ENCODE measurements around the gene PUS1. TPM values are rescaled to one million over a fixed set of nuclear protein-coding genes. Genes with fewer than 3 reads are reported as not detected.
A peak's percentile ranks its signal among the peaks of the same experiment; 100 is the strongest.

PUS1 gene
- total and polyA plus RNA-seq, 10 of the 15 experiments (the other 5 are each of a cell fraction or from before 2014, with no cell fraction given) = 1.3 to 74.2 (median 25.4) TPM

DNA sequence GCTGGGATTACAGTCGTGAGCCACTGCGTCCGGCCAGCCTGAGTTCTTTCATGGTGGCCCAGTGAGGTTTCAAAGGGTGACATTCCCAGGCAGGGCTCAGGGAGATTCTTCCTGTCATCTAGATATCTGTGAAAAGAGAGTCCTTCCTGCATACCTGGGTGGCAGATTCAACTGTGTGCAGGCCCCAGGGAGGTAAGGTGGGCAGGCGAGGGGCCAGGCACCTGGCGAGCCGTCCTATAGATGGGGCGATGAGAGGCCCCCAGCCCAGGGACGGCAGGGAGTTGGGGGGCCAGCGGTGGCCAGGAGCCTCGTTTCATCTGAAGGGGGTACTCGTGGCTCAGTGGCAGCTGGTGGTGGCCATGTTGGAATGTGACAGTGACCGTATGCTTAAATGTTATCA, 13.6 kb downstream of the PUS1 start:
- Histone ChIP-seq H3K36me3 (ENCODE audit: control insufficient read depth in 2 of 2, insufficient read depth in 2 of 2, low read length in 1 of 2) (peaks cover 6 to 16% of the 10 kb centered on the region in 2 experiments; a peak in 3 of 4 replicates), H3K4me1 (ENCODE audit: control insufficient read depth, insufficient read depth, low read length) (no peaks in the 10 kb centered on the region), H4K20me1 (ENCODE audit: control insufficient read depth, insufficient read depth) (no peaks in the 10 kb centered on the region), H3K4me2 (ENCODE audit: control insufficient read depth, insufficient read depth) (no peak overlapping the region), H2AFZ (ENCODE audit: control insufficient read depth, low read depth, low read length) (no peak overlapping the region), H3K4me3 (no peak overlapping the region), H3K79me2 (ENCODE audit: control insufficient read depth, insufficient read depth, low read length) (no peaks in the 10 kb centered on the region), H3K9ac (ENCODE audit: control insufficient read depth, insufficient read depth, low read length) (no peak overlapping the region), H3K27ac (ENCODE audit: control insufficient read depth, insufficient read depth) (no peak overlapping the region), H3K9me3 (replicated peaks; ENCODE audit: control insufficient read depth, insufficient read depth, low read length) (no peaks in the 10 kb centered on the region), H3K27me3 (replicated peaks in 1 of 2; ENCODE audit: control insufficient read depth in 2 of 2, insufficient read depth in 2 of 2, low read length in 1 of 2) (no peaks in the 10 kb centered on the region)
- CTCF ChIA-PET = no interaction called here
- no TSS peak for BruUV-seq (replicated peaks)
- 94% methylated on average over 12 of the region's 12 CpGs for WGBS (ENCODE audit: insufficient coverage, insufficient replicate concordance, low lambda C conversion rate, missing lambda C conversion rate)
- intact Hi-C loops (cut with micrococcal nuclease; ENCODE audit: unreplicated experiment) (no loop called here), in situ Hi-C loops (cut with MboI) (no loop called here)
- FAIRE-seq = no peak
- ATAC-seq = no peak
- SMC1A ChIA-PET (ENCODE audit: uncharacterized antibody, unreplicated experiment) = no interaction called here
- DNase-seq (ENCODE audit: low read depth, low spot score) = no peak
- no peak for TF ChIP-seq WRNIP1 (IDR thresholded peaks at IDR 0.05; ENCODE audit: borderline replicate concordance, low read depth, low read length)
- TF ChIP-seq SMAD1 (IDR thresholded peaks at IDR 0.05; ENCODE audit: low read depth, partially characterized antibody) = no peak
- TF ChIP-seq ATF7 (IDR thresholded peaks at IDR 0.05; ENCODE audit: low read depth) = no peak
- POLR2A ChIA-PET = no interaction called here
- RAD21 ChIA-PET (ENCODE audit: unreplicated experiment) = no interaction called here

DNA sequence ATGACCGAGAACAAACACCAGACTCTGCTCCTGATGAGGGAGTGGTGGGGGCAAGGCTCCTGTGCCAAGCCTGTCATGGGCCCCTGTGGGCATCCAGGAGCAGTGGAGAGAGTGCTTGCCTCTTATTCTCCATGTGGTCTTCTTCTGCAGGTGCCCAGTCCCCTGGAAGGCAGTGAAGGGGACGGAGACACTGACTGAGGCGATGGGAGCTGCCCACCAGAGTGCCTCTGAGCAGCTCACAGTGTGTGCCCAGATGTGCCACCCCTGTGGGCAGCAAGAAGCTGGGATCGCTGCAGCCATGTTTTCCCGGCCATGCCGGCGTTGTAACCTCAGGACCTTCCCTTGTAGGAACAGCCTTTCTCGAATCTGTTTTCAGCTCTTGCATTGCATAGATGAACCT, 14.3 kb downstream of the PUS1 start:
- WGBS (ENCODE audit: insufficient coverage, insufficient replicate concordance, low lambda C conversion rate, missing lambda C conversion rate) = 98% methylated on average over 8 of the region's 8 CpGs
- TF ChIP-seq POLR2A (IDR thresholded peaks at IDR 0.05; ENCODE audit: low read depth, low read length) = peak; percentile 27; the same call in 1 of the 2 replicates
- TF ChIP-seq, protein P1, sequence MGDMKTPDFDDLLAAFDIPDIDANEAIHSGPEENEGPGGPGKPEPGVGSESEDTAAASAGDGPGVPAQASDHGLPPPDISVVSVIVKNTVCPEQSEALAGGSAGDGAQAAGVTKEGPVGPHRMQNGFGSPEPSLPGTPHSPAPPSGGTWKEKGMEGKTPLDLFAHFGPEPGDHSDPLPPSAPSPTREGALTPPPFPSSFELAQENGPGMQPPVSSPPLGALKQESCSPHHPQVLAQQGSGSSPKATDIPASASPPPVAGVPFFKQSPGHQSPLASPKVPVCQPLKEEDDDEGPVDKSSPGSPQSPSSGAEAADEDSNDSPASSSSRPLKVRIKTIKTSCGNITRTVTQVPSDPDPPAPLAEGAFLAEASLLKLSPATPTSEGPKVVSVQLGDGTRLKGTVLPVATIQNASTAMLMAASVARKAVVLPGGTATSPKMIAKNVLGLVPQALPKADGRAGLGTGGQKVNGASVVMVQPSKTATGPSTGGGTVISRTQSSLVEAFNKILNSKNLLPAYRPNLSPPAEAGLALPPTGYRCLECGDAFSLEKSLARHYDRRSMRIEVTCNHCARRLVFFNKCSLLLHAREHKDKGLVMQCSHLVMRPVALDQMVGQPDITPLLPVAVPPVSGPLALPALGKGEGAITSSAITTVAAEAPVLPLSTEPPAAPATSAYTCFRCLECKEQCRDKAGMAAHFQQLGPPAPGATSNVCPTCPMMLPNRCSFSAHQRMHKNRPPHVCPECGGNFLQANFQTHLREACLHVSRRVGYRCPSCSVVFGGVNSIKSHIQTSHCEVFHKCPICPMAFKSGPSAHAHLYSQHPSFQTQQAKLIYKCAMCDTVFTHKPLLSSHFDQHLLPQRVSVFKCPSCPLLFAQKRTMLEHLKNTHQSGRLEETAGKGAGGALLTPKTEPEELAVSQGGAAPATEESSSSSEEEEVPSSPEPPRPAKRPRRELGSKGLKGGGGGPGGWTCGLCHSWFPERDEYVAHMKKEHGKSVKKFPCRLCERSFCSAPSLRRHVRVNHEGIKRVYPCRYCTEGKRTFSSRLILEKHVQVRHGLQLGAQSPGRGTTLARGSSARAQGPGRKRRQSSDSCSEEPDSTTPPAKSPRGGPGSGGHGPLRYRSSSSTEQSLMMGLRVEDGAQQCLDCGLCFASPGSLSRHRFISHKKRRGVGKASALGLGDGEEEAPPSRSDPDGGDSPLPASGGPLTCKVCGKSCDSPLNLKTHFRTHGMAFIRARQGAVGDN (IDR thresholded peaks at IDR 0.05) = no peak
- no peak overlapping the region for H2AFZ ChIP-seq (ENCODE audit: control insufficient read depth, low read depth, low read length)
- ATAC-seq (no peak), FAIRE-seq (no peak), DNase-seq (ENCODE audit: low read depth, low spot score) (no peak)
- no peak overlapping the region for H3K27ac ChIP-seq (ENCODE audit: control insufficient read depth, insufficient read depth)
- no peaks in the 10 kb centered on the region for H3K27me3 ChIP-seq (replicated peaks in 1 of 2; ENCODE audit: control insufficient read depth in 2 of 2, insufficient read depth in 2 of 2, low read length in 1 of 2)
- no peaks in the 10 kb centered on the region for H3K79me2 ChIP-seq (ENCODE audit: control insufficient read depth, insufficient read depth, low read length)
- POLR2A ChIA-PET = no interaction called here
- in situ Hi-C loops (cut with MboI) = no loop called here
- RAD21 ChIA-PET (ENCODE audit: unreplicated experiment) = no interaction called here
- H3K4me3 ChIP-seq = no peak overlapping the region
- BruUV-seq (replicated peaks) = no TSS peak
- no peaks in the 10 kb centered on the region for H4K20me1 ChIP-seq (ENCODE audit: control insufficient read depth, insufficient read depth)
- no peaks in the 10 kb centered on the region for H3K9me3 ChIP-seq (replicated peaks; ENCODE audit: control insufficient read depth, insufficient read depth, low read length)
- CTCF ChIA-PET = no interaction called here
- no peak overlapping the region for H3K4me2 ChIP-seq (ENCODE audit: control insufficient read depth, insufficient read depth)
- intact Hi-C loops (cut with micrococcal nuclease; ENCODE audit: unreplicated experiment) = no loop called here
- peaks cover 6 to 15% of the 10 kb centered on the region in 2 experiments; a peak in 3 of 4 replicates for H3K36me3 ChIP-seq (ENCODE audit: control insufficient read depth in 2 of 2, insufficient read depth in 2 of 2, low read length in 1 of 2)
- H3K9ac ChIP-seq (ENCODE audit: control insufficient read depth, insufficient read depth, low read length) = no peak overlapping the region
- SMC1A ChIA-PET (ENCODE audit: uncharacterized antibody, unreplicated experiment) = no interaction called here
- H3K4me1 ChIP-seq (ENCODE audit: control insufficient read depth, insufficient read depth, low read length) = no peaks in the 10 kb centered on the region

Data from GM12878 (cell line).